ES-I3 (cell line): ENCODE results near the gene DOCK8.
"Not testable (repeated sequence)": the region's sequence is repeated elsewhere in the genome, so short reads cannot be mapped to it uniquely, and the experiment has no call there.

ENCODE experiments used
- H3K36me3 ChIP-seq: 2 replicates; pipeline ENCODE4 v1.6.1; 2013; ENCODE audit warnings: mild to moderate bottlenecking, low read length, control low read depth, moderate library complexity; ENCODE audit not compliant: insufficient read depth
- H3K4me1 ChIP-seq: 2 replicates; pipeline ENCODE4 v1.6.1; 2013; ENCODE audit warnings: mild to moderate bottlenecking, control low read depth, low read length; ENCODE audit not compliant: insufficient read depth
- H3K9ac ChIP-seq: 2 replicates; pipeline ENCODE4 v1.6.1; 2013; ENCODE audit warnings: low read depth, mild to moderate bottlenecking, low read length, moderate library complexity
- H3K9me3 ChIP-seq: 2 replicates; pipeline ENCODE4 v1.6.1; 2013; ENCODE audit warnings: mild to moderate bottlenecking, low read length, moderate library complexity; ENCODE audit not compliant: control insufficient read depth, insufficient read depth

Gene DOCK8

GRCh38 chr9:214648-215493 is at the start of gene DOCK8:
Gene DOCK8, plus strand, starts transcription at chr9:214865. Its CDS starts 112 bp downstream, at chr9:214977.
- no peaks in the 10 kb centered on the region for H3K9me3 ChIP-seq
- H3K36me3 ChIP-seq, result no peaks in the 10 kb centered on the region
- H3K9ac ChIP-seq, result peak within 1 kb of the TSS; percentile 88
- no peaks in the 10 kb centered on the region; the same call in 1 of the 2 replicates for H3K4me1 ChIP-seq

- H3K9me3 ChIP-seq, H3K4me1 ChIP-seq, H3K9ac ChIP-seq, H3K36me3 ChIP-seq: not testable (repeated sequence)
These were observed 44.9 kb upstream of the DOCK8 start for GRCh38 chr9:169757-170156.

GRCh38 chr9:178140-178825 is 36.4 kb upstream of the DOCK8 start:
- H3K36me3 ChIP-seq, H3K9me3 ChIP-seq, H3K4me1 ChIP-seq: not testable (repeated sequence)
- H3K9ac ChIP-seq, result peak overlapping the region; percentile 24; the same call in 1 of the 2 replicates

GRCh38 chr9:178970-179383 is 35.7 kb upstream of the DOCK8 start, which contains the start of gene ZNG1A:
Gene ZNG1A, minus strand, starts transcription at chr9:179056. Its CDS starts 87 bp downstream, at chr9:178969.
- H3K4me1 ChIP-seq, H3K9me3 ChIP-seq, H3K36me3 ChIP-seq: not testable (repeated sequence)
- peak within 1 kb of the TSS; percentile 24; the same call in 1 of the 2 replicates for H3K9ac ChIP-seq

- H3K9ac ChIP-seq, H3K9me3 ChIP-seq, H3K36me3 ChIP-seq, H3K4me1 ChIP-seq: not testable (repeated sequence)
These were observed 15.1 kb upstream of the DOCK8 start for GRCh38 chr9:199601-200000.

- H3K4me1 ChIP-seq, result no peaks in the 10 kb centered on the region
- H3K9ac ChIP-seq, result no peak overlapping the region
- H3K9me3 ChIP-seq, result no peaks in the 10 kb centered on the region
- no peaks in the 10 kb centered on the region for H3K36me3 ChIP-seq
These were observed 8.2 kb upstream of the DOCK8 start for GRCh38 chr9:206481-206880.

GRCh38 chr9:209143-209758 is 5.4 kb upstream of the DOCK8 start:
- Histone ChIP-seq H3K36me3 (no peaks in the 10 kb centered on the region), H3K4me1 (no peaks in the 10 kb centered on the region), H3K9ac (no peak overlapping the region), H3K9me3 (no peaks in the 10 kb centered on the region)

- Histone ChIP-seq H3K4me1 (no peaks in the 10 kb centered on the region), H3K9ac (no peak overlapping the region), H3K9me3 (no peaks in the 10 kb centered on the region), H3K36me3 (no peaks in the 10 kb centered on the region)
These were observed 3.6 kb upstream of the DOCK8 start for GRCh38 chr9:211036-211435.

- Histone ChIP-seq H3K9ac (no peak overlapping the region), H3K4me1 (no peaks in the 10 kb centered on the region), H3K36me3 (no peaks in the 10 kb centered on the region), H3K9me3 (no peaks in the 10 kb centered on the region)
These were observed 3.1 kb upstream of the DOCK8 start for GRCh38 chr9:211557-211956.

GRCh38 chr9:212297-212696 is 2.4 kb upstream of the DOCK8 start:
- Histone ChIP-seq H3K9me3 (no peaks in the 10 kb centered on the region), H3K4me1 (no peaks in the 10 kb centered on the region; the same call in 1 of the 2 replicates), H3K36me3 (no peaks in the 10 kb centered on the region), H3K9ac (no peak overlapping the region)

GRCh38 chr9:213901-214300 is 764 bp upstream of the DOCK8 start:
- H3K9me3 ChIP-seq, H3K4me1 ChIP-seq, H3K36me3 ChIP-seq: not testable (repeated sequence)
- H3K9ac ChIP-seq, result peak overlapping the region; percentile 88; the same call in 1 of the 2 replicates

GRCh38 chr9:214351-214647 is 366 bp upstream of the DOCK8 start:
- Histone ChIP-seq H3K4me1 (no peaks in the 10 kb centered on the region; the same call in 1 of the 2 replicates), H3K9ac (peak overlapping the region; percentile 88), H3K9me3 (no peaks in the 10 kb centered on the region), H3K36me3 (no peaks in the 10 kb centered on the region)

GRCh38 chr9:215631-216155 is 1.0 kb downstream of the DOCK8 start:
- Histone ChIP-seq H3K9ac (peak overlapping the region; percentile 88), H3K4me1 (no peaks in the 10 kb centered on the region; the same call in 1 of the 2 replicates), H3K9me3 (no peaks in the 10 kb centered on the region), H3K36me3 (no peaks in the 10 kb centered on the region)

GRCh38 chr9:216866-217265 is 2.2 kb downstream of the DOCK8 start:
- Histone ChIP-seq H3K36me3 (no peaks in the 10 kb centered on the region), H3K4me1 (no peaks in the 10 kb centered on the region; the same call in 1 of the 2 replicates), H3K9me3 (no peaks in the 10 kb centered on the region), H3K9ac (no peak overlapping the region)
